Limb (tissue), 2 donors: Measurements from ENCODE around the gene OR10AD1.
"Not testable (repeated sequence)": the region's sequence is repeated elsewhere in the genome, so short reads cannot be mapped to it uniquely, and the experiment has no call there.

Experiments used
- DNase-seq, 2 donors: peaks; one replicate each; pipeline ENCODE4 v3.0.0-alpha.2; 2016; ENCODE audit errors: extremely low spot score in 2 of 2

OR10AD1 gene

GRCh38 chr12:48160807-48161206 is 42.3 kb downstream of the OR10AD1 start:
- peak in 1 of 2 donors; percentile 38 for DNase-seq

GRCh38 chr12:48160046-48160445 is 43.0 kb downstream of the OR10AD1 start:
- DNase-seq: no peak

- DNase-seq: no peak
Observed at GRCh38 chr12:48157889-48158370, 45.2 kb downstream of the OR10AD1 start.

GRCh38 chr12:48157018-48157888 is 45.8 kb downstream of the OR10AD1 start, which contains the start of gene ASB8:
ASB8 (minus strand) TSS chr12:48157515; CDS start chr12:48153496, 4,019 bp downstream.
- peak; percentile 98 to 100 for DNase-seq

- no peak for DNase-seq
Observed at GRCh38 chr12:48156652-48157017, 46.5 kb downstream of the OR10AD1 start.

- DNase-seq: not testable (repeated sequence)
Observed at GRCh38 chr12:48155786-48156185, 47.3 kb downstream of the OR10AD1 start.
